ENCODE results near the gene SLC6A19.

SLC6A19 gene

GRCh38 chr5:1201327-1202025 is at the start of gene SLC6A19:
SLC6A19 (plus strand) TSS chr5:1201595; CDS start chr5:1201651, 56 bp downstream.
- Histone ChIP-seq H3K9me3 (ENCODE audit: severe bottlenecking) (no peaks in the 10 kb centered on the region), H3K4me3 (ENCODE audit: severe bottlenecking) (no peak within 1 kb of the TSS), H3K36me3 (ENCODE audit: low read depth) (no peaks in the 10 kb centered on the region), H3K4me1 (ENCODE audit: insufficient read depth, poor library complexity, severe bottlenecking) (no peaks in the 10 kb centered on the region), H3K27ac (ENCODE audit: poor library complexity, severe bottlenecking) (no peak within 1 kb of the TSS), H3K27me3 (ENCODE audit: insufficient read depth, poor library complexity, severe bottlenecking) (peaks cover 33% of the 10 kb centered on the region)
- peak; percentile 75 for DNase-seq (ENCODE audit: low spot score)
- TF ChIP-seq CTCF (IDR thresholded peaks at IDR 0.05; ENCODE audit: poor library complexity, severe bottlenecking) = no peak
- ATAC-seq (ENCODE audit: low read depth) = no peak

GRCh38 chr5:1152156-1152555 is 49.2 kb upstream of the SLC6A19 start:
- Histone ChIP-seq H3K27ac (ENCODE audit: poor library complexity, severe bottlenecking) (no peak overlapping the region), H3K36me3 (ENCODE audit: low read depth) (no peaks in the 10 kb centered on the region)
- ATAC-seq (ENCODE audit: low read depth) = no peak

GRCh38 chr5:1152771-1153282 is 48.6 kb upstream of the SLC6A19 start:
- ATAC-seq (ENCODE audit: low read depth) (peak; percentile 20; the same call in 2 of the 3 replicates), DNase-seq (ENCODE audit: low spot score) (no peak)
- Histone ChIP-seq H3K27me3 (ENCODE audit: insufficient read depth, poor library complexity, severe bottlenecking) (peaks cover 56% of the 10 kb centered on the region), H3K9me3 (ENCODE audit: severe bottlenecking) (peaks cover 6% of the 10 kb centered on the region), H3K4me3 (ENCODE audit: severe bottlenecking) (no peak overlapping the region), H3K27ac (ENCODE audit: poor library complexity, severe bottlenecking) (no peak overlapping the region), H3K4me1 (ENCODE audit: insufficient read depth, poor library complexity, severe bottlenecking) (no peaks in the 10 kb centered on the region), H3K36me3 (ENCODE audit: low read depth) (no peaks in the 10 kb centered on the region)
- no peak for TF ChIP-seq CTCF (IDR thresholded peaks at IDR 0.05; ENCODE audit: poor library complexity, severe bottlenecking)

More at GRCh38 chr5:1152156-1152555, 49.2 kb upstream of the SLC6A19 start:
- Histone ChIP-seq H3K27me3 (ENCODE audit: insufficient read depth, poor library complexity, severe bottlenecking) (peaks cover 56% of the 10 kb centered on the region), H3K9me3 (ENCODE audit: severe bottlenecking) (peaks cover 6% of the 10 kb centered on the region), H3K4me1 (ENCODE audit: insufficient read depth, poor library complexity, severe bottlenecking) (no peaks in the 10 kb centered on the region), H3K4me3 (ENCODE audit: severe bottlenecking) (no peak overlapping the region)
- no peak for TF ChIP-seq CTCF (IDR thresholded peaks at IDR 0.05; ENCODE audit: poor library complexity, severe bottlenecking)
- no peak for DNase-seq (ENCODE audit: low spot score)

GRCh38 chr5:1153428-1153827 is 48.0 kb upstream of the SLC6A19 start:
- TF ChIP-seq CTCF (IDR thresholded peaks at IDR 0.05; ENCODE audit: poor library complexity, severe bottlenecking) = no peak
- Histone ChIP-seq H3K36me3 (ENCODE audit: low read depth) (no peaks in the 10 kb centered on the region), H3K27ac (ENCODE audit: poor library complexity, severe bottlenecking) (no peak overlapping the region), H3K27me3 (ENCODE audit: insufficient read depth, poor library complexity, severe bottlenecking) (peaks cover 56% of the 10 kb centered on the region), H3K9me3 (ENCODE audit: severe bottlenecking) (peaks cover 6% of the 10 kb centered on the region), H3K4me1 (ENCODE audit: insufficient read depth, poor library complexity, severe bottlenecking) (no peaks in the 10 kb centered on the region), H3K4me3 (ENCODE audit: severe bottlenecking) (no peak overlapping the region)
- DNase-seq (ENCODE audit: low spot score) (no peak), ATAC-seq (ENCODE audit: low read depth) (peak; percentile 20; the same call in 1 of the 3 replicates)

All from RWPE2 (cell line).